Esophagus (tissue), 2 donors: Measurements from ENCODE around the gene DCAF12. TPM values are rescaled to one million over a fixed set of nuclear protein-coding genes. Genes with fewer than 3 reads are reported as not detected.
"Not testable (repeated sequence)": the region's sequence is repeated elsewhere in the genome, so short reads cannot be mapped to it uniquely, and the experiment has no call there.

ENCODE experiments used
- H3K27ac ChIP-seq, 2 donors: one replicate each; pipeline ENCODE4 v1.5.1; 2013; ENCODE audit warnings: low read depth in 2 of 2, mild to moderate bottlenecking in 2 of 2, inconsistent platforms in 1 of 2, low read length in 1 of 2, moderate library complexity in 1 of 2
- H3K27me3 ChIP-seq, 2 donors: one replicate each; pipeline ENCODE4 v1.6.1; 2013; ENCODE audit warnings: low read length in 2 of 2, control low read depth in 1 of 2, mild to moderate bottlenecking in 1 of 2; ENCODE audit not compliant: insufficient read depth in 2 of 2, control insufficient read depth in 1 of 2
- H3K36me3 ChIP-seq, 2 donors: one replicate each; pipeline ENCODE4 v1.6.1; 2013; ENCODE audit warnings: low read length in 1 of 2; ENCODE audit not compliant: control insufficient read depth in 2 of 2, insufficient read depth in 2 of 2
- H3K4me1 ChIP-seq, 2 donors: one replicate each; pipeline ENCODE4 v1.6.1; 2013; ENCODE audit warnings: low read length in 1 of 2; ENCODE audit not compliant: control insufficient read depth in 2 of 2, insufficient read depth in 2 of 2
- H3K4me3 ChIP-seq, 2 donors: one replicate each; pipeline ENCODE4 v1.5.1; 2013; ENCODE audit warnings: low read length in 2 of 2, mild to moderate bottlenecking in 2 of 2, low read depth in 1 of 2, moderate library complexity in 1 of 2
- H3K9me3 ChIP-seq, 2 donors: one replicate each; pipeline ENCODE4 v1.6.1; 2013; ENCODE audit warnings: mild to moderate bottlenecking in 2 of 2, low read depth in 1 of 2, low read length in 1 of 2, moderate library complexity in 1 of 2; ENCODE audit not compliant: control insufficient read depth in 2 of 2, insufficient read depth in 1 of 2
- WGBS, 2 donors: extraction: QIAGEN DNeasy Blood & Tissue Kit; methylation state at CpG; one replicate each; pipeline ENCODE4 v1.1.7; 2013; 5-methylcytosine and 5-hydroxymethylcytosine counted together
- polyA plus RNA-seq, 2 donors: library from polyadenylated mRNA; stranded (reverse); fragments of 200-250 nt; gene quantifications; one replicate each; pipeline ENCODE4 v1.2.3, GENCODE V29; 2013
- donor health status: healthy with polysubstance abuse.
- donor health status: Bipolar disorder and iron deficiency.

DCAF12 gene
- polyA plus RNA-seq, 2 donors = 19.6 to 22.8 TPM

- Histone ChIP-seq H3K27ac (no peak overlapping the region), H3K27me3 (no peaks in the 10 kb centered on the region), H3K36me3 (no peaks in the 10 kb centered on the region), H3K4me3 (no peak overlapping the region), H3K4me1 (no peaks in the 10 kb centered on the region), H3K9me3 (no peaks in the 10 kb centered on the region)
- 77 to 87% methylated on average over 1 of the region's 1 CpG for WGBS, 2 donors
These were observed 27.6 kb upstream of the DCAF12 start for GRCh38 chr9:34154057-34154456.

- H3K9me3 ChIP-seq = no peaks in the 10 kb centered on the region
- H3K27me3 ChIP-seq = no peaks in the 10 kb centered on the region
- H3K4me1 ChIP-seq = no peaks in the 10 kb centered on the region
- H3K27ac ChIP-seq = no peak overlapping the region
- H3K36me3 ChIP-seq = no peaks in the 10 kb centered on the region
- H3K4me3 ChIP-seq = no peak overlapping the region
- 91 to 94% methylated on average over 4 of the region's 4 CpGs for WGBS, 2 donors
These were observed 24.9 kb upstream of the DCAF12 start for GRCh38 chr9:34151398-34151797.

GRCh38 chr9:34145165-34145564 is 18.7 kb upstream of the DCAF12 start:
- Histone ChIP-seq H3K9me3 (no peaks in the 10 kb centered on the region), H3K4me1 (no peaks in the 10 kb centered on the region), H3K27me3 (no peaks in the 10 kb centered on the region), H3K36me3 (no peaks in the 10 kb centered on the region), H3K27ac (no peak overlapping the region), H3K4me3 (no peak overlapping the region)
- 67 to 68% methylated on average over 3 of the region's 3 CpGs for WGBS, 2 donors

DNA sequence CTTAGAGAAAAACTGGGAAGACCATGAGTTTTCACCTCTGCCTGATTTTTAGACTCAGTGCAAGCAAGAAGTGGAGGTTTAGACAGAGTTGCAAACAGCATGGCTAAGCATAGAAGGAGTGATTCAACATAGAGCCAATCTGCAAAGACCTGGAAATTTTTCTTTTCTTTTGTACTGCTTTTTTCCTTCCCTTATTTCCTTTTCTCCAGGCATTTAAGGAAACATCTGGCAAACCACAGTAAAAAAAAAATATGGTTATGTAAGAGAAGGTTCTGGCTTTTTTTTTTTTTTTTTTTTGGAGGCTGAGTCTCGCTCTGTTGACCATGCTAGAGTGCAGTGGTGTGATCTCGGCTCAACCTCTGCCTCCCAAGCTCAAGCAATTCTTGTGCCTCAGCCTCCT is 16.6 kb upstream of the DCAF12 start:
- no peak overlapping the region for H3K27ac ChIP-seq
- no peaks in the 10 kb centered on the region for H3K9me3 ChIP-seq
- WGBS, 2 donors = 84 to 87% methylated on average over 2 of the region's 2 CpGs
- no peak overlapping the region for H3K4me3 ChIP-seq
- no peaks in the 10 kb centered on the region for H3K4me1 ChIP-seq
- H3K27me3 ChIP-seq = no peaks in the 10 kb centered on the region
- H3K36me3 ChIP-seq = no peaks in the 10 kb centered on the region

- H3K4me1 ChIP-seq = no peaks in the 10 kb centered on the region
- H3K9me3 ChIP-seq = no peaks in the 10 kb centered on the region
- H3K27me3 ChIP-seq = no peaks in the 10 kb centered on the region
- no peak overlapping the region for H3K4me3 ChIP-seq
- H3K27ac ChIP-seq = no peak overlapping the region
- 67 to 80% methylated on average over 2 of the region's 2 CpGs for WGBS, 2 donors
- no peaks in the 10 kb centered on the region for H3K36me3 ChIP-seq
These were observed 14.4 kb upstream of the DCAF12 start for GRCh38 chr9:34140853-34141252.

DNA sequence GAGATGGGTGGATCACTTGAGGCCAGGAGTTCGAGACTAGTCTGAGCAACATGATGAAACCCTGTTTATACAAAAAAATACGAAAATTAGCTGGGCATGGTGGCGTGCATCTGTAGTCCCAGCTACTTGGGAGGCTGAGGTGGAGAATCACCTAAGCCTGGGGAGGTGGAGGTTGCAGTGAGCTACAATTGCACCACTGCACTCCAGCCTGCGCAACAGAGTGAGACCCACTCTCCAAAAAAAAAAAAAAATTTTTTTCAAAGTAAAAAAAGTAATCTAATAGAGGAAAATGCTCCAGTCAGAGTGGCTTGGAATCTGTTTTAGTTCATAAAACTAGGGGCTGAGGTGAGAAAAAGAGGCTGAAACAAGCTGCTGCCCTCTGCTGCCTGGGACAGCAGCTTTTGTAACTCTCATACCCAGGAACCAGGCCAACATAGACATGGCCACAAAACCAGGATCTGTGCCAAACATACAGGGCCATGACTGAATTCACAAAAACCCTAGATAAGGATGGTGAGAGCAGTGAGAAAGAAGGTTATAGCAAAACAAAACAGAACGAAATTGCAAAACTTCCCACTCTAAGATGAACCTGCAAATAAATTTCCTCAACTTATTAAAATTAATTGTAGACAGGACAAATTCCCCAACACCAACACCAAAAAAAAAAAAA is 13.1 kb upstream of the DCAF12 start:
- H3K27me3 ChIP-seq = no peaks in the 10 kb centered on the region
- H3K27ac ChIP-seq = no peak overlapping the region
- no peaks in the 10 kb centered on the region for H3K36me3 ChIP-seq
- WGBS, 2 donors = 83 to 86% methylated on average over 5 of the region's 5 CpGs
- no peaks in the 10 kb centered on the region for H3K9me3 ChIP-seq
- no peak overlapping the region for H3K4me3 ChIP-seq
- no peaks in the 10 kb centered on the region for H3K4me1 ChIP-seq

GRCh38 chr9:34138644-34139043 is 12.1 kb upstream of the DCAF12 start:
- H3K9me3 ChIP-seq, H3K36me3 ChIP-seq, H3K27ac ChIP-seq, H3K4me1 ChIP-seq, H3K4me3 ChIP-seq, H3K27me3 ChIP-seq: not testable (repeated sequence)
- 75% methylated on average over 1 of the region's 1 CpG; no CpG with 5 or more reads in 1 of the 2 donors for WGBS, 2 donors

GRCh38 chr9:34134521-34134920 is 8.0 kb upstream of the DCAF12 start:
- Histone ChIP-seq H3K4me1 (no peaks in the 10 kb centered on the region), H3K9me3 (no peaks in the 10 kb centered on the region), H3K36me3 (no peaks in the 10 kb centered on the region), H3K4me3 (no peak overlapping the region), H3K27ac (no peak overlapping the region), H3K27me3 (no peaks in the 10 kb centered on the region)
- WGBS, 2 donors = 93 to 94% methylated on average over 30 of the region's 30 CpGs

DNA sequence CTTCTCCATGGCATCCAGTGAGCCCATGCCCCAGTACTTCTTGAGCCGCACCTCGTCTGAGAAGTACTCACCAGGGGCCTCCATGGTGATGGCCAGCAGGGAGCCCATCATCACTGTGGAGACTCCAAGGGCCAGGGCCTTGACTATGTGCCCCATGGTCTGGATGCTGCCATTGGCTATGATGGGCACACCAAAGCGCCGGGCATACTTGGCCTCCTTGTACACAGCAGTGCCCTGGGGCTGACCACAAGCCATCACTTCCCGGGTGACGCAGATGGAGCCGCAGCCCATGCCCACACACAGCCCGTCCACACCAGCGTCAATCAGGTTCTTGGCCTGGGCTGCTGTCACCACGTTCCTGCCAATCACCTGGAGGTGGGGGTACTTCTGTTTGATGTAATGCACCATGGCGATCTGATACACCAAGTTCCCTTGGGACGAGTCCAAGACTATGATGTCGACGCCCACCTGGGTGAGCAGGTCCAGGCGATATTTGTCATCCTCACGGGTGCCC is 7.0 kb upstream of the DCAF12 start:
- Histone ChIP-seq H3K36me3 (no peaks in the 10 kb centered on the region), H3K9me3 (no peaks in the 10 kb centered on the region), H3K4me1 (no peaks in the 10 kb centered on the region), H3K27ac (no peak overlapping the region), H3K4me3 (no peak overlapping the region), H3K27me3 (no peaks in the 10 kb centered on the region)
- WGBS, 2 donors = 87 to 89% methylated on average over 16 of the region's 16 CpGs

DNA sequence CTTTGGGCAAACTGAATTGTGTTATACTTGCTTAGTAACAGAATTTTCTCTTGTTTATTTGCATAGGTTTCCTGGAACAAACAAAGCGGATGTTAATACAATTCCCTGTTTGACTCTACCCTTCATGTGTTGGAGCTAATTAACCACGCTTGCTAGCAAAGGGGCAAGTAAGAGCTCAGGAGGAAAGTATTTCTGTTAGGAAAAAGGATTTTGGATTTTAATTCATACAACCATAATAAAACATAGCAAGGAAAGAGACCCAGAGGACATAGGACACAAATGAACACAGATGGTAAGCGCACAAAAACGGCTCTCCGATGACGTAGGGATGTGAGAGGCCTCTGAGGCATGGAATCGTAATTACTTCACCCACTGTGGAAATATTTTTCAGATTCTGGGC is 5.1 kb upstream of the DCAF12 start:
- H3K27ac ChIP-seq = no peak overlapping the region
- H3K4me1 ChIP-seq = peaks cover 0 to 3% of the 10 kb centered on the region in 2 donors
- no peaks in the 10 kb centered on the region for H3K36me3 ChIP-seq
- H3K27me3 ChIP-seq = no peaks in the 10 kb centered on the region
- H3K9me3 ChIP-seq = no peaks in the 10 kb centered on the region
- H3K4me3 ChIP-seq = no peak overlapping the region
- 95% methylated on average over 7 of the region's 7 CpGs for WGBS, 2 donors
